ENCODE results near the gene KCND3.
"Not testable (repeated sequence)": the region's sequence is repeated elsewhere in the genome, so short reads cannot be mapped to it uniquely, and the experiment has no call there.

The KCND3 gene

DNA sequence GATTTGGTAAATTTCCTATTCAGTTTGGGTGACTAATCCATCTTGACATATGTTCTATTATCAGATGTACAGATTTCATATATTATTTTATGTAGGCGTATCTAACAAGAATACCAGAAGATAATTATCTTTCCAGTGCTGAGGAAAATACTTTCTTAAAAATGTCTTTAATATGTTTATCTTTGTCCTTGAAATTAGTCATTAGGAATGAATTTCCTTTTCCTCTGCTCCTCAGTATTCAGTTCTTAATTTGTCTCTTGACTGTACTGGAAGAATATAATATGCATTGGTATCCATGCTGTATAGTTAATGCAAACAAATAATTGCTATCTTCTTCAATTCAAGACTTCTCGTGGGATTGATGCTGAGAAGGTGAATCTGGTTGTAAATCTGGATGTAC lies 227.1 kb downstream of the KCND3 start:
- no peak for DNase-seq

DNA sequence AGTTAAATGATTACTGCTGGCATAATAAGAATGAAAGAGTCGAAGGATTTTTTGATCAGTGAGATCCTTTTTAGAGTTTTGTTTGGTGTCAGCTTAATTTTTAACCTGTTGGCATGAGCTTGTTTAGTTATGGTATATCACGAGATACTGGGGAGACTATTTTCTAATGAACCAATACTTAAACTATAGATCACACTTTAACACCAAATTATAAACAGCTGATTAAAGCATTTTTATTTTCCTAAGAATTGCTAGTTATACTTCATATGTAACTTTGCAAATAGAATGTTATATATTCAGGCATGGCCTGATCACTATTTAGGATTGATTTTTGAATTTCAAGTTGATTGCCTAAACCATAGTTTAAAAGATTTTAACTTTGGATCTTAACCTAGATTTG lies 227.8 kb downstream of the KCND3 start:
- DNase-seq: no peak

DNA sequence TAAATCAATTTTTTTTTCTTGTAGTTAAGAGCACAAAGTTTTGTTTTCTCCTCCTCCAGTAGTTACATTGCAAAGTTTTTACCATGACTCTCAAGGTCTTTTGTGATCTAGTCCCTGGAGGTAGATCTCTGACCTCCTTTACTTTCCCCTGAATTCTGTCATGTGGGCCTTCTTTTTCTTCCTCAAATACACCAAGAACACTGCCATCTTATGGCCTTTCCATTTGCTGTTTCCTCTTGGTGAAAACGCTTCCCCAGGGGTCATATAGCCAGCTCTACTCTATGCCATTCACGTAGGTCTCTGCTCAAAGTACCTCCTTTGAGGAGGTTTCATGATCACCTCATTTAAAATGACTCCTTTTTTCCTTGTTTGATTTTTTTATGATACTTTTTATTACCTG lies 231.1 kb downstream of the KCND3 start:
- DNase-seq: no peak

DNA sequence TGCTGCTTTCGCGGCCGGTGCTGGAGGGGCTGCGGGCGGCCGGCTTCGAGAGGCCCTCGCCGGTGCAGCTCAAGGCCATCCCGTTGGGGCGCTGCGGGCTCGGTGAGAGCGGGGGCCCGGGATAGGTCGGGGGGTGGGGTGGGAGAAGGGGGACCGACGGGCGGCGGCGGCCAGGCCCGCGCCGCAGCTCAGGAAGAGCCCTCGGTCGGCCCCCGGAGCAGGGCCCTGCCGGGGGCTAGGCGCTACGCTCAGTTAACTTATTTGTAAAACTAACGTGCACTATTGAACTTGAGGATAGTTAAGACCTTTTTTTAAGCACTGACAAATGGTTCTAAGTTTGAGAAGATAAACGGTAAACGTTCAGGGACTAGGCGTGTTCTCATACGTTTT lies 233.3 kb downstream of the KCND3 start:
- DNase-seq: no peak

DNA sequence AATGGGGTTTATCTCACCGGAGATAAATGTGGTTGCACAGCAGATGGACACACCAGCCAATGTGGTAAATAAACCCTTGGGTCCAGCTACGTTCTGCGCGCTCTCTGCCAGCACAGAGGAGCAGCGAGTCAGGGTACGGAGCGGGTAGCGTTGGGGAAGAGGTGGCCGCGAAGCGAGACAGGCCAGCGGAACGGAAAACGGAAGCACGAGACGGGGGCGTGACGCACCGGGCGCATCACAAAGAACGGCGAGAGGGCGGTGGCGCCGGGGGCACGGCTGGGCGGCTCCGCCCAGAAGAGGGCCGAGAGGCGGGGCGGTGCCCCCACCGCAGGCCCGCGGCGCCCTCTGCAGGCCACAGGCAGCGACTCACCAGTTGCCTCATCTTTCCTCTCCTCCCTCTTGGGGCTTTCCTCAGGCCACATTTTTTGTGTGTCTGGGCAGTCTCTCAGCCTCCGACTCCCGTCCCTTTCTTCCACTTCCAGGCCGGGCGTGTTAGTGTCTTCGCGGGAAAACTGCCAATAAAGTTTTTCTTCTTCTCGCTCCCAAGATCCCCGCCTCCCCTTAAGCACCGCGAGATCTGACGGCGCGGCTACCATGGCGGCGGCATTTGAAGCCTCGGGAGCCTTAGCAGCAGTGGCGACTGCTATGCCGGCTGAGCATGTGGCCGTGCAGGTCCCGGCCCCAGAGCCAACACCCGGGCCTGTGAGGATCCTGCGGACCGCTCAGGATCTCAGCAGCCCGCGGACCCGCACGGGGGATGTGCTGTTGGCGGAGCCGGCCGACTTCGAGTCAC lies 233.9 kb downstream of the KCND3 start, which contains the start of gene DDX20:
Gene DDX20, plus strand, starts transcription at position 571 of the 793 bp plus-strand sequence. Its CDS starts 24 bp downstream, at position 595.
- DNase-seq: peak; percentile 89

DNA sequence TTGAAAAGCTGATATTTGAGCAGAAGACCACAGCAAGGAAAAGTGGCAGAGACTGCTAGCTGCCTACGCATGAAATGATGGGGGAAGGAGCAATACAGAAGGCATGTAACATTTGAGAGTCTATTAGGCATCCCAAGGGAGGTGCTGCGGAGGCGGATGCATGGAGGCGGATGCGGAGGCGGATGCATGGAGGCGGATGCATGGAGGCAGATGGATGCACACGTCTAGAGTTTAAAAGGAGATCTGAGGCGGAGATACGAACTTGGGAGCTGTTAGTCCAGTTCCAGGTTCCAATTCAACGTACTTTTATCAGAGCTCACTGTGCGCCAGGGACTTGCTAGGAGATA lies 234.5 kb downstream of the KCND3 start:
- peak; percentile 17 for DNase-seq

DNA sequence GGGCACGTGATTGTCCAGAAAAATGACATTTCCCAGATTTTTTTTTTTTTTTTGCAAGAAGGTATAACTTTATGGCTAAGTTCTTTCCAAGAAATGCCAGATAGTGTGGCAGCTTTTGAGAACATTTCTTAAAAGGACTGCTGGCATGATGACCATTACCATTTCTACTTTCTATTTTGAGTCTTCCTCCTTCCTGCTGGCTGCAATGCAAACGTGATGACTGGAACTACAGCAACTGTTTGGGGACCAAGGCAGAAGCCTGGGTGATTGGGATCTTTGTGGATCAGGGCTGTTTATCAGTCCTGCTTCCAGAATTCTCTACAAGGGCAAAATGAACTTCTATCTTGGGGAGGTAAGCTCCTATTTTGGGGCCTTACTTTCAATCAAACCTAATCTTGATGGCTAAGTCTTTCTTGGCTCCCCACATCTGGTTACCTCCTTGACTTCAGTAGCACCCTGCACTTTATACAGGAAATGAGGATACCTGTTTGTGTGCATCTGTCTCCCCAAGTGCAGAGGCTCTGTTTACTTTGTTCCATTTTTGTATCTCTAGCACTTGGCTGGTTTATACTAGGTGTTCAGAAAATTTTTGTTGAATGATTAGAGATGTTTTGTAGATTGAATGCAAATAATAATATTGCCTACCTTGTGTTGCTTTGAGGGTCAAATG lies 237.4 kb downstream of the KCND3 start:
- DNase-seq: no peak

DNA sequence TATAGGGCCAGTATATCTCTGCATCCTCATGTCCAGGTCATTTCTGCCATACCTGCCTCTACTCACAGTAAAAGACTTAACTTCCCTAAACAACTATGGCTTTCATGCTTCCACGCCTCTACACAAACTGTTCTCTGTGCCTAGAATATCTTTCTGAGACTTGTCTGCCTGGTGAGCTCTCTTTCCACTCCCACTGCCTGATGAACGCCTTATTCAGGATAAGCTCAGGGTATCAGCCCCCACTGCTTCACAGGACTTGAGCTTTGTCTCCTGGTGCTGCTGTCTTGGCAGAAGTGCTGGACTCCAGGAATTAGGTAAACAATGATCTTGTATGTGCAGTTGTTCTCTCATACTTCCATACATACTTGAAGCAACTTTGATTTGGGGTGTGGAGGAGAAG lies 238.6 kb downstream of the KCND3 start:
- DNase-seq: no peak

DNA sequence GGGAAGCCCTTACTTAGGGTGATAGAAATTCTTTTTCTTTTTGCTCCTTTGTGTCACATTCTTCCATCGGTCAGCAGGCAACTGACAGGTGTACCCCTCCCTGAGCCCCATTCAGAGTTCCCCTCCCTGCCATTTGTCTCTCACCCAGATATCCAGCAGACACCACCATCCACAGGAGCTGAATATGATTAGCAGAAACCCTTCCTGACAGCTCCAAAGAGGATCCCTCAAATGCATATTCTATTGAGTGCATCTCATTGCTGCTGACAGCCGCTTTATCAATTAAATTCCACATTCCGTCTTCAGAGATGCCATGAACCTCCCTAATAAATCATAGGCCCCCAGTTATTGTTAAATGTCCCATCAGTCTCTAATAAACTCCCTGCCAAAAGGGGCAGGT lies 239.8 kb downstream of the KCND3 start:
- DNase-seq: no peak

DNA sequence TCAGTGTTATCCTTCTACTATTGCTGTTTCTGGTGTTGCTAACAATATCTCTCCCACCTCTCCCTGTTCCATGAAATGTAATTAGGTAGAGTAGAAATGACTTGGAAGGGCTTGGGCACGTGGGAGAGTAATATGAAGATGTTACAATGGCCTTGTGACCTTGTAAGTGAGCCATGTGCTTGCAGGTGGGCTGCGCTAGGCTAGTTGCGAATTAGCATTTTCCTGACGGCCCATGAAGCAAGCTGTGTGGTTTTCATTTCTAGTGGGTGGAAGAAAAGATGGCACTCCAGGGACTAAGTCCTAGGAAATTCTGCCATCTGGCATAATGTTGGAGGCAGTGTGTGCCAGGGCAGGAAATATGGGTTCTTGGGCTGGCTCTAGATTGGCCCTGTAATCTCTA lies 241.5 kb downstream of the KCND3 start:
- no peak for DNase-seq

DNA sequence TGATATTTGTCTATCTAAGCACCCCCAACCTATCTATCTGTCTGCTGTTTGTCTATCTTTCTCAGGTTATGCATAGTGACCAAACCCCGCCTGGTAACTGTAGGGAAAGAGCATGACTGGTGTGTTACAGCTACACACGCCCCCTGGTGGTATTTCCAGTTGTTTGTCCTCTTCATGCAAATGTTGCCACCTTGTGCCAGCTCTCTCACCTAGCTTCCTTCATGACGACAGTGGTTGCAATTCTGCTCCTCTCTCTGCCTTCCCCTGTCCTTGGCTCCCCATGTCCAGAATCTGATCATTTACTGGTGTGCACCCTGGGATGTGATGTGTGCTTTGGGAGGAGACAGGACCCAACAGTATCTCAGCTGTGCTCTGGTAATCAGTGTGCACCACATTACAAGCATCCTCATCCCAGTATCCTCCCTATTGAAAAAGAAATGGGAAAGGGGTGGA lies 242.2 kb downstream of the KCND3 start:
- peak; percentile 45 for DNase-seq

DNA sequence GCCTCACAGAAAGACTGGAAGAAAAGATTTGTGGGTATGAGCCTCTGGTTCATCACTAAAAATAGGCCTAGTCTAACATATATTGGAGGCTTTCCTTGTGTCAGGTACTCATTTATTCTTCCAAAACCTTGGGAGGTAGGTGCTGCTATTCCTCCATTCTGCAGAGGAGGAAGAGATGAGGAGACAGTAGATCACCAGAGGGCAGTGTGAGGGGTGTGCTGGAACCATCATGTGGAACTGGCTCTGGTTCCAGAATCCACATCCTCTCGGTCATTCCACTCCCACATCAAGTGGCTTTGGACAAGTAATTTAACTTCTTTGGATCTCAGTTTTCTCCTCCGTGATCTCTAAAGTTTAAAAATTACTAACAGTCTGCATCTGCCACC lies 242.9 kb downstream of the KCND3 start:
- no peak for DNase-seq

DNA sequence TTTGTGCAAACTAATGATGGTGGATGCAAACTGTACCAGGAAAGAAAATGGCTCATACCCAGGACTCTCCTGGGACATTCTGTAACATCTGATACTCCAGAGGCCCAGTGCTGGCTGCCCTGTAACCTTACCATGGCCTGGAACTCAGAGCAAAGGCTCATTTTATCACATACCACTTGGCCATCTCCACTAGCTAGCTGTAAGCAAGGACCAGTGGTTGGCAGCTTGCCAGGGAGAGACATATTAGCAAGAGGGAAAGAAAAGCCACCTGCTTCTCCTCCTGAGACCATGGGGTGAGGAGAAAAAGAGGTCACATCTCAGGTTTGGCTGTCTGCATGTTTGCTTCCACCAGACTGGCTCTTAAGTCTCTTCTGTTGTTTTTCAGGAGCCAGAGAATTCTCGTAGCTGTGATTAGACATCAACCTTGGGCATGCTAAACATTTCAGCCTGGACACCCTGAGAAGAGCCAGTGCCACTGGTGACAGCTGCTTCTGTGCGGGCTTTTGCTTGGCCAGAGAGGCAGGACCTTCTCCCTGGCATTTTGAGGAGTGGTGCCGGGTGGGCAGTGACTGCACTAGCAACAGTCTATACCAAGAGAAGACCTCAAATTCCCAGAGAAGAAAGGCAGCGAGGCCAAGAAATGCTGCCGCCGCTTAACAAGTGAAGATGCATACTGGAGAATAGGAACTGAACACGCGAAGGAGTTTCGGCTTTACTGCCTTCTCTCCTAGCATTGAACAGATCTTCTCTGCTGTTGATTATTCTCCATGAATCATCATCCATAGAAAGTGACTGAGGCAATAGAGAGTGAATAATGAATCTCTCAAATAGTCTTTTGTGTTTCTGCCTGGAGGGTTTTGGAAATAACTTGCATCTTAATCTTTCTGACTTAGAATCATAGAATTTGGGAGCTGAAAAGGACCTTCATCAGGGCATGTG lies 243.5 kb downstream of the KCND3 start:
- DNase-seq: no peak

DNA sequence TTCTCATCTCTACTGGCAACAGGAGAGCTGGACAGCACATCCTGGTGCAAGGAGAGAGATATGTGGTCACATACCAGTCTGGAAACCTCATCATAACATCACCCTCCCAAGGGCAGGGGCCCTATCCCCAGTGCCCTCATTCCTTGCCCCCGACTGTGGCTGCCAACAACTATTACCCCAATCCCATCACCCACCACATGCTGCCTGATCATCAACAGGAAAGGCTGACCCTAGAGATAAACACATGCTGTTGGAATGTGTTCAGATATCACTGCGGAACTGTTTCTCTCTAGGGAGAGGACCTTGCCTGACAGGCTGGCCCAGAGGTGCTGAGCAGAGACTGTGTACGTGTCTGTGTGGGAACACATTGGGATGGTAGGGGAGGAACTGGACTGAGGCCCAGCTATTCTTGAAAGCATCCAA lies 245.8 kb downstream of the KCND3 start:
- no peak for DNase-seq

DNA sequence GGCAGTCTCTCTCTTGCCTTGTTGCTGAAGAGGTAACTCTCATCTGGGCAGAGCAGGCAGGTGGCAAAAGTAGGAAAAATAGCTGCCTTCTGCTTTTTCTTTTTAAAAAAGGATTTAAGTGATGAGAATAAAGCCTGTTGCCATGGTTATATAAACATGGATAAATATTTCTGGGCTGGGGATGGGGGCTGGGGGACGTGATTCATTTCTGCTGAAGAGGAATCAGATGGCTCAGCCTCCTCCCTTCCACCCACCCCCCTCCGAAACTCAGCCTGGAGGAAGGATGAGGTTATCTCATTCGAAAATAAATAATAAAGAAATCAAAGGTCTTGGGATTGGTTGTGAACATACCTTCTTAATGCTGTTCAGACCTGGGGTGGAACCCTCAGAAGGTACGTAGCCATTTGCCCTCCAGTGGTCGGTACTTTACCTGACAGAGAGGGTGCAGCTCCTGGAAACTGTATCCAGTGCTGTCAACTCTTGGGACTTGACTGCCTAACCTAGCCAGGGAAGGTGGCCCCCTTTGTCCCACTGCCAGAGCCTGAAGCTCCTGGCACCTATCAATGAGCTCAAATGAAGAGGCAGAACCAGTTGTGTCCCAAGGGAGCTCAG lies 246.4 kb downstream of the KCND3 start:
- no peak for DNase-seq

DNA sequence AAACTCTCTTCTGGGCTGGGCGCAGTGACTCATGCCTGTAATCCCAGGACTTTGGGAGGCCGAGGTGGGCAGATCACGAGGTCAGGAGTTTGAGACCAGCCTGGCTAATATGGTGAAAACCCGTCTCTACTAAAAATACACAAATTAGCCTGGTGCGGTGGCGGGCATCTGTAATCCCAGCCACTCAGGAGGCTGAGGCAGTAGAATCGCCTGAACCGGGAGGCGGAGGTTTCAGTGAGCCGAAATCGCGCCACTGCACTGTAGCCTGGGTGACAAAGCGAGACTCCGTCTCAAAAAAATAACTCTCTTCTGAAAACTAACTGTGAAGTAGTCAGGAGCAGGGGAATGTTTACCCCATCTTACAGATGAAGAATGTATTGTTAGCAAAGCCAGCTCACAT lies 247.2 kb downstream of the KCND3 start:
- not testable (repeated sequence) for DNase-seq

DNA sequence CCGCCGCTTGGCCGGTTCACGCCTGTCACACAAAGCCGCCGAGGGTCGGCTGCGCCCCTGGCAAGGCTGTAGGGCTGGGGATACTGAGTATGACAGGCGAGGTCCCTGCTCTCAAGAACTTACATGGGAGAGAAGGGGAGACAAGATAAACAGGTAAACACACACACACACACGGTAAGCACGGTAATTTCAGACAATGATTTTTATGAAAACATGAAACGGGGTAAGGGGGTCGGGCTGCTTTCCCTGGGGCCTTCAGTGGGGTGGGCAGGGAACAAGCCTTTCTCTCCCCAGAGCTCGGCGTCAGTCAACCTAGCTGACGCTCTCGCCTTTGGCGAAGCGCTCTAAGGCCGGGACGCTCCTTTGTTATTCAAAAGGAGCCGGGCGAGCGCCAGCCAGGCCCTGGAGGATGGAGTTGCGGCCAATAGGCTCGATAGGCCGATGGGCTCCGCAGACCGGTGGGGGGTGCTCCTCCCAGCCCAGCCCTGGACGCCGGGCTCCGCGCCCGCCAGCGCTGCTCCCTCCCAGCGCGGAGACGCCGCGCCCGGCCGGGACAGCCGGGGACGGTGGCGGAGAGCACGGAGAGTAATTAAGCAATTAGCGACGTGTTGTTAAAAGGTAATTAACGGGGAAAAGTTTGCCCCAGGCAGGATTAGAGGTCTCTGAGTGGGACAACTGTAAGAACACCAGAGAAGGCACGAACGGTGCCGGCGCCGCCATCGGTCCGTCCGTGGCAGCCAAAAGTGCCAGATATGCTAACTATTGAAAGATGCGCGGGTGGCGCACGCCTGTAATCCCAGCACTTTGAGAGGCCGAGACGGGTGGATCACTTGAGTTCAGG lies 249.3 kb downstream of the KCND3 start:
- DNase-seq: no peak

DNA sequence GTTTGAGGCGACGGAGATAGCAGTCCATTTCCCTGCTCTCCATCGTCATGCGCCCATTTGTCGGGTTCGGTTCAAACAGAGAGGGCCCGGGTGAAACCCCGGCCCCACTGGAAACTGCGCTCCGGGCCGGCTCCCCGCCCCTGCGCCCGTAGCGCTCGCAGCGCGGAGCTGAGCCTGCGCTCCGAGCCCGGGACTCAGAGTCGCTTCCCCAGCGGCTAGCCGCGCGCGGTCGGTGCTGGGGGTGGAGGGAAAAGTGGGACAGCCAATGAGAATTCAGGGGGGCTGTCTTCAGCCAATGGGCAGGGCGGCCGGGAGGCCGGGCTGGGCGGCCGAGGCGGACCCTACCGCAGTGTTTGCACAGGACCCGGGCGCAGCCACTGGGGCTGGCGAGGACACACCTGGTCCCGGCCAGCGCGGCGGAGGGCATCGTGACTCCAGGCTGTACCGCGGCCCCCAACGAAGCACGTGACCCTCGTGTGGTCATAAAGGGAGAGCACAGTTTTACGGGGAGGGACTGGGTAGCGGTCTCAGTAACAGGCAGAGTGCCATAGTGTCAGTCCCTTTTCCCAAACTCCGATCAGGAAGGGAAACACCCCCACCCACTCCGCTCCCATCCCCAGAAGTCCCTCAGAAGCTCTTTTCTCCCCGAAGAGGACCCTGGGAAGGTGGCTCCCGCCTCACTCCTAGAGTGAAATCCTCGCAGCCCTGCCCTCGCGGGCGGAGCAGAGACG lies 250.1 kb downstream of the KCND3 start, which contains the start of gene INKA2:
Gene INKA2, minus strand, starts transcription at position 202 of the 731 bp plus-strand sequence. Its CDS starts 153 bp downstream, at position 49.
- peak; percentile 71 for DNase-seq

DNA sequence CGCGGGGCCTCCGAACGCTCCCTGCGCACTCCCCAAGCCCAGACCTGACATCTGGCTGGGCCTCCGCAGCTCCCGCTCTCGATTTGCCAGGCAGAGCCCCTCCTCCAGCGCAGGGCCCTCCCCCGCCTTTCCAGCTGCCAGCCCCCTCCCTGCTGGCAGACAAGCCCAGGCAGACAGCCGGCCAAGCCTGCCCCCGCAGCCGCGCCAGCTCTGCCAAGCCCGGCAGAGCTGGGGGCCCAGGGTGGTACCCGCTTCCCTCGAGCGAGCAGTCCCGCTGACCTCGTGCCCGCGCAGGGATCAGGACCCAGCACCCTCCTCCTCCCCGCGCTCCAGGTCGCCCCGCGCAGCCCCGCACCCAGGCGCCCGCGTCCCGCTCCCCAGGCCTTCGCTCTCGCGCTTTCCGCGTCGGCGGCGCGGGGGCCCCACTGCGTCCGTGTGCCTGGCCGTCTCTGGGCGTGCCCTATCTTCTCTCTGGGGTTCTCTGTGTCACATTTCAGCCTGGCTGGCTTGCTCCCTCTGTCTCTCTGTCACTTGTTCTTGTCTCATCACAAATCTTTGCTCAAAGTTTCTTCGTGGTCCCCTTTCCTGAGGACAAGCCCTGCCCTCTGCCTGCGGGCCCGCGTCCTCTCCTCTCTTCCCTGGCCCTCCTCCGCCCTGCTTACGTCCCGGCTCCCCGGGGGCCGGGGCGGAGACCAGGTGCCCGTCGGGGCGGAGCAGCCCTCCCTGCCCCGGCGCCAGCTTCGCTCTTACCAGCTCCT lies 250.9 kb downstream of the KCND3 start:
- peak; percentile 23 for DNase-seq

DNA sequence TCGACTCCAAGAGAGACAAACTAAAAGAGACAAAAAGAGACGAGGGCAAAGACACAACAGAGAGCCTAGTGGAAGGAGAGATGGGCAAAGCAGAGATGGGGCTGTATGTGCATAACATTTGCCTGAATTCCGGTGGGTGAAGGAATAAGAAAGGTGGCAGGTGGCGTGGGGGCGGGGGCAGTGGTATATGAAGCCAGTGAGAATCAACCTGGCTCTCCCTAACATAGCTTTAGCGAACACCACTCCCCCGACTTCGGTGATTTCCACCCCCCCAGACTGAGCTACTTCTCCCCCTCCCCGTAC lies 251.4 kb downstream of the KCND3 start:
- DNase-seq: no peak
